NT2/D1 (cell line): Measurements from ENCODE around the gene OPA3.

Experiments
- YY1 ChIP-seq: IDR thresholded peaks from 2 replicates; pipeline ENCODE4 v1.6.1; 2011; ENCODE audit not compliant: insufficient read length, insufficient read depth
- ZNF274 ChIP-seq: IDR thresholded peaks from 2 replicates; pipeline ENCODE4 v1.6.1; 2011; ENCODE audit warnings: mild to moderate bottlenecking, low read depth, low read length

DNA sequence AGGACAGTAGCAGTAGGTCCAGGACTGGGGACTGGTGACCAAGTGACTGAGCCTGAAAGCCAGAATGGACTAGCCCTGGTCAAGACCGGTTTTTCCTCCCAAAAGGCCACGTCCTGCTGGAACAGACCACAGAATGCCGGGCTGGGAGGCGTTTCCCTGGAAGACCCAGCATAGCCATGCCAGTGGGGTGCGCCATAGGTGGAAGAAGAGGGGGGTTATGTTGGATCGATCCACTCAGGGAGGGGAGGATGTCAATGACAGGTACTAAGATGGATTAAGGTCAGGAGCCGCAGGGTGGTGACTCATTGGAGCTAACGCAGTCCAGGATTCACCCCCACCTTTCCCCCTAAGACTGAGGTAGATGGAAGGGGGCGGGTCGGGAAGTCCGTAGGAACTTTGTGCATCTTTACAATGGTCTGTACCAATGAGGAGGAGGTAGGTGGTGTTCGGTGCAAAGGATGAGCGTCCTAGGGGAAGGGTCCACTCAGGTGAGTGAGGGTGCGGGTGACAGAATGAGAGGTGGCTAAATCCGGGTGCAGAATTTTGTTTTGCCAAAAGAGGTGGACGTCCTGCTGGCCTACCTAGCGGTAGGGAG, 56.4 kb downstream of the OPA3 start:
- TF ChIP-seq ZNF274, result no peak
- no peak for TF ChIP-seq YY1
